Activated CD4-positive, CD25-positive, alpha-beta regulatory T cell treated with anti-CD3 and anti-CD28 coated beads, Interleukin-2, amount 50 U/mL, for 24 hours (primary cell): Measurements from ENCODE around the gene CRB1.
"Not testable (repeated sequence)": the region's sequence is repeated elsewhere in the genome, so short reads cannot be mapped to it uniquely, and the experiment has no call there.

Experiments
- ATAC-seq, 2 donors: fragments of 150-1000 bp; cut with Tn5 transposase; one replicate each; pipeline ENCODE4 v1.10.0; 2021; ENCODE audit warnings: mild to moderate bottlenecking in 1 of 2, moderate library complexity in 1 of 2

Gene CRB1

DNA sequence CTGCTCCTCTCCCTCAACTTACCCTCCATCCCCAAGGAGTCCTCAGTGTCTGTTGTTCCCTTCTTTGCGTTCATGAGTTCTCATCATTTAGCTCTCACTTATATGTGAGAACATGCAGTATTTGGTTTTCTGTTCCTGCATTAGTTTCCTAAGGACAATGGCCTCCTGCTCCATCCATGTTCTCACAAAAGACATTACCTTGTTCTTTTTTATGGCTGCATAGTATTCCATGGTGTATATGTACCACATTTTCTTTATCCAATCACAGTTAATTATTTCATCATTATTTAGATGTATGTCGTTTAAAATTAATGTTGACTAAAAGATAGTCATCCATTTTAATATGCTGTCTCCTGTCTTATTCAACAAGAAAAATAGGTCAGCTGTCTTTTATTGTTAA is 134.1 kb downstream of the CRB1 start:
- ATAC-seq: no peak

DNA sequence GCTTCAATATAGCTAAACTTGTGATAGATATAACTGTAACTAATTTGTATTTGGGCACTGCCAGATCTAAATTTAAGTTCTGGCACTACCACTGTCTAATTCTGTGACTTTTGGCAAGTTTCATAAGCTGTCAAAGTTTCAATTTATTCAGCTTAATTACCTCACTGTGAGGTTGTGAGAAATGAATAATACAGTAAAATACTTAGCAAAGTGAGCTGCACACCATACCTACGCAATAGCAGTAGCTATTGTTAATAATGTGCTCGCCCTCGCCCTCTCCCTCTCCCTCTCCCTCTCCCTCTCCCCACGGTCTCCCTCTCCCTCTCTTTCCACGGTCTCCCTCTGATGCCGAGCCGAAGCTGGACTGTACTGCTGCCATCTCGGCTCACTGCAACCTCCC is 136.7 kb downstream of the CRB1 start:
- not testable (repeated sequence) for ATAC-seq

DNA sequence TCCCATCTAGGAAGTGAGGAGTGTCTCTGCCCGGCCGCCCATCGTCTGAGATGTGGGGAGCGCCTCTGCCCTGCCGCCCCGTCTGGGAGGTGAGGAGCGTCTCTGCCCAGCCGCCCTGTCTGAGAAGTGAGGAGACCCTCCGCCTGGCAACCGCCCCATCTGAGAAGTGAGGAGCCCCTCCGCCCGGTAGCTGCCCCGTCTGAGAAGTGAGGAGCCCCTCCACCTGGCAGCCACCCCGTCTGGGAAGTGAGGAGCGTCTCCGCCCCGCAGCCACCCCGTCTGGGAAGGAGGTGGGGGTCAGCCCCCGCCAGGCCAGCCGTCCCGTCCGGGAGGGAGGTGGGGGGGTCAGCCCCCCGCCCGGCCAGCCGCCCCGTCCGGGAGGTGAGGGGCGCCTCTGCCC is 137.6 kb downstream of the CRB1 start:
- ATAC-seq: not testable (repeated sequence)

DNA sequence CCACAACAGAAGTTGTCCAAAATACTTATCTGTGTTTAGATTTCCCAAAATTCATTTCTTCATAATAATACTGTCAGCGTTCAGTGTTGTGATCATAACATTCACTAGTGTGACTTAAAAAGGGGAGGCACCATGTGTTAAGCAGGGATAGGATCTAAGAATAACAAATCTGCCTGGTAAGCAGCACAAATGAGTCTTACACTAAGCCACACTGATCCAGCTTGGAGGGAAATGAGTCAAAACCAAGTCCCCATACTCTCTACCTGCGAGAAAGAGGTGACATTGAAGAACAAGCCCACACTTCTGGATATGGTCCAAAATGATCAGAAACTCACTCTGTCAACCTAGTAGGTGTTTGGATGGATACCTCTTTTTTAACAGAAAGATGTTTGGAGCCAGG is 145.5 kb downstream of the CRB1 start:
- ATAC-seq: no peak

DNA sequence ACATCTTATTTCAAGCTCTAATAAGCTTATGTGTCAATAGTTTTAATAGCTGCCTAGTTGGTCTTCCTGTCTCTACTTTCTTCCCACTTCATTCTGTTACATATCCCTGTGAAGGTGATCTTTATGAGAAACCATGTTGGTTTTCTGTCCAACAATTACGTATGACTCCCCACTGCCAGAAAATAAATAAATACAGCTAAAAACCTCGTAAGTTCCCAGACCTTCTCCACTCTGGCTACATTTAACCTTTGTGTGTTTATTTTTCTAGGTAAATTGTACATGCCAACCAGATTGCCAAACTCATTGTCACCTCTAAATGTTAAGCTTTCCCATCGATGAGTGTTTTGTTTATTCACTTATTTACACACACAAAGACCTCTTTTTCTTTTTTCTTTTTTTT is 147.2 kb downstream of the CRB1 start:
- ATAC-seq: no peak

DNA sequence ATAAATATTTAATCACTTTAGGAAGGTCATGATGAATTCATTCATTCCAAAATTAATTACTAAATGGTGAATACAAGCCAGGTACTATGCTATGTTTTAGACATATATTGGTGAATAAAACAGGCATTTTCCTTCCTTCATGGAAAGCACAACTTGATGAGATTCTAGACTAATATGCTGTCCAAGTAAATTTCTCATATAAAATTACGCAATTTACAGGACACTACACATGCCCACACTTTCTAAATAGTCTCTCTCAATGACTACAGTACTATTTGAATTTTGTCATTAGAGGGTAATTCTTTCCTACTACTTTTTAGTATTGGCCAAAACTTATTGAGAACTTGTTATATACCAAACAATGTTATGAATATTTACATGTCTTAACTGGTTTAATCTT is 150.6 kb downstream of the CRB1 start:
- ATAC-seq: no peak

DNA sequence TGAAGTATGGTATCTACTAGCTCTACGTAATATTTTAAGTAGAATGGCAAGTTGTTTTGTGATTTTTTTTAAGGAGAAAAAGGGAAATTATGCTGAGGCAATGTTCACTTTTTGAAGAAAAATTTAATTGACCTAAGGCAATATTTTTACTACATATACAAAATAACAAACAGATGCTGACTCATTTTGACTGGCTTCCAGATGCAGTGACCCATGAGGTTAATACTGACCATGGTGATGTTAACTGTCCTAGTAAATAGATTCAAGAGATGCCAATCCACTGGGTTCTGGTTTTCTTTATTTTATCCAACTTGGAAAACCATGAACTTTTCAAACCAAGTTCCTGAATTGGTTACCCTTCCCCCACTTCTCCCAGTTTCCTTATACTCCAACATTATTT is 154.9 kb downstream of the CRB1 start:
- no peak for ATAC-seq

DNA sequence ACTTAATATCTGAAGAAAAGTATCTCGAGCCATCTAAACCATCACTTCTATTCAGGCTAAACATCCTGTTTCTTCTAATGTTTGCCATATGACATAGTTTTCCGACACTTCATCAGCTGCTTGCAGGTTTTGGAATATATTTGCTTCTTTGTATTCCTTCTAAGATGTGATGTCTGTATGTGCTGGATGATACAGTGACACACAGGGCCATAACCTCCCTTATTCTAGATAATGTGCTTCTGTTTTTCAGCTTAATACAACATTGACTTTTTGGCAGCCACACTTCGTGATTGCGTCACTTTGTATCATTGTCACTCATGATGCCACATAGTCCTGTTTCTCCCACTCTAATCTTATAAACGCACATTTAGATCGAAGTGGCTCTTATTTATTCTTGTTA is 156.3 kb downstream of the CRB1 start:
- no peak for ATAC-seq

DNA sequence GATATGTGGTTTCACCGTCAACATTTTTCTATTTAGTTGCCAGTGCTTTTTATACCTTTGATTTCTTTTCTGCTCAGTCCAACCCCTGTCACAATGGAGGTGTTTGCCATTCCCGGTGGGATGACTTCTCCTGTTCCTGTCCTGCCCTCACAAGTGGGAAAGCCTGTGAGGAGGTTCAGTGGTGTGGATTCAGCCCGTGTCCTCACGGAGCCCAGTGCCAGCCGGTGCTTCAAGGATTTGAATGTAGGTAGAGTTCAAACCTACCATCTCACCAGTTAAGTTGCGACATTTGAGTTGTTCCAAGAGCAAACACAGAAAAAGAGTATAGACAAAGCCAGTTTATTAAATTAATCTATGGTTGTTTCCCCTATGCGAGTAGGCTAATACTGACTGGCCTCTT is 161.3 kb downstream of the CRB1 start:
- ATAC-seq: no peak

DNA sequence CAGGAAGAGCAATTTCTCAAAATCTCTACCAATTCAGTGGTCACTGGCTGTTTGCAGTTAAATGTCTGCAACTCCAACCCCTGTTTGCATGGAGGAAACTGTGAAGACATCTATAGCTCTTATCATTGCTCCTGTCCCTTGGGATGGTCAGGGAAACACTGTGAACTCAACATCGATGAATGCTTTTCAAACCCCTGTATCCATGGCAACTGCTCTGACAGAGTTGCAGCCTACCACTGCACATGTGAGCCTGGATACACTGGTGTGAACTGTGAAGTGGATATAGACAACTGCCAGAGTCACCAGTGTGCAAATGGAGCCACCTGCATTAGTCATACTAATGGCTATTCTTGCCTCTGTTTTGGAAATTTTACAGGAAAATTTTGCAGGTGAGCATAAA is 167.2 kb downstream of the CRB1 start:
- ATAC-seq: no peak

DNA sequence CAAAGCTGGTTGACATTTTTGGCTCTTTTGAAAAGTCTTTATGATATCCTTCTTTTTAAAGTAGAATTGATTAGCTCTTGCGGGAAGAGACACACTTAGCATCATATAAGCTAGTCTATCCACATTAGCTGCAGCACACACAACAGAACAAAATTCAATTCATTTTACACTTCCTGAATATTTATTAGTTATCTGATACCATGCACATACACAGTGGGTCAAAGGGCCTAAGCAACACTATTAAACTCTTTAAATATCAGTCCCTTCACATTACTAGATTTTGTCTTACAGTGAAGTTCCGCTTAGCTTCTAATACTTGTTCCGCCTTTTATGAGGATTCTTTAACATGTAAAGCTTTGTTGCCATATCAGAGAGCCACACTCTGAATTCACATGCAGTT is 169.5 kb downstream of the CRB1 start:
- no peak for ATAC-seq

DNA sequence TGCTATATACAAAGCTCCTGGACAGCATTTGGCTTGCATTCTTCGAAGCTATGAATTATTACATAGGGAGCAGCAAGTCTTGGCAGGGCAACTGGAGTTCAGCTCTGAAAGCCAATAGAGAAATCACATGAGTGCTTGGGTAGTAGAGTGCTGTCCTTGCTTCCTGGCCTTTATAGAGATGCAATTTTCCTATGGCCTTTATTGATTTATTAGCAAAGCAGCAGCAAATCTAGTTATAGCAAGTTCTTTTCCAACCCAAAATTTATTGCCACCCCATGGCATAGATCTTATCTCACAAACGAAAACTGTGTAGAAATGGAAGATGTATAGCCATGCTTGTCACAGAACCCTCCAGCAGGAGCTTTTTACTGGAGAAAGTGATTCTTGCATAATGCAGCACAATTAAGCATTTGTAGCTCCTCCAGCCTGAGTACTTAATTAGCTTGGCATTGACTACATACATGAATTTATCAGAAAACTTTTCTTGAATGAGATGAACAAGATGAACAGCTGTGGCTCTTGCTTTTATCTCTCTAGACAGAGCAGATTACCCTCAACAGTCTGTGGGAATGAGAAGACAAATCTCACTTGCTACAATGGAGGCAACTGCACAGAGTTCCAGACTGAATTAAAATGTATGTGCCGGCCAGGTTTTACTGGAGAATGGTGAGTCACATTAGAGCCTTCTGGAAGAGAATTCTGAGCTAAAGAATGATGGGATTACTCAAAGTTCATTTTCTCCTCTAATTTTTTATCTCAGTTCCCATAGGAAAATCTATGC is 170.1 kb downstream of the CRB1 start:
- no peak for ATAC-seq

DNA sequence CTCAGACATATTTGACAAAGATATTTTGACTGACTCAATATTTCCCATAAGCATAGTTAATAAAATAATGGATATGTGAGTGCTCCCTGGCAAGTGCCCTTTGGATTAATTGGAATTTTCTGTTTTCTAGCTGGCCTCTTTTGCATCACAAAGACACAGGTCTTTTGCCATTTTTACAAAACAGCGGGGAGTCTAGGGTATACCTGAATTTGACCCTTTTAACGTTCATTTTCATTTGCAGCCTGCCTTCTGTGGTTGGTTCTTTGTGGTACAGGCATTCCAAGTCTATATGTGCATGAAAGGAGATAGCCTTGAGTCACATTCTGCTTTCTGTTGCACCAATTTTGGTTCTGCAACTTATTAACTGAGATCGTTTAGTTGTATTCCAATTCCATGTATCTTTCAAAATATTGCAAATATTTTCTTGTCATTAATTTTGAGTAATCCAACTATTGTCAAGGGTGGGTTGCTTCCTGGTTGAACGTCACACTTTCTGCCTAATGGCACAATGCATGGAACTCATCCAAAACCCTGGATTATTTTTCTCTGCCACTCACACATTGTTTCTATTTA is 171.7 kb downstream of the CRB1 start:
- no peak for ATAC-seq

DNA sequence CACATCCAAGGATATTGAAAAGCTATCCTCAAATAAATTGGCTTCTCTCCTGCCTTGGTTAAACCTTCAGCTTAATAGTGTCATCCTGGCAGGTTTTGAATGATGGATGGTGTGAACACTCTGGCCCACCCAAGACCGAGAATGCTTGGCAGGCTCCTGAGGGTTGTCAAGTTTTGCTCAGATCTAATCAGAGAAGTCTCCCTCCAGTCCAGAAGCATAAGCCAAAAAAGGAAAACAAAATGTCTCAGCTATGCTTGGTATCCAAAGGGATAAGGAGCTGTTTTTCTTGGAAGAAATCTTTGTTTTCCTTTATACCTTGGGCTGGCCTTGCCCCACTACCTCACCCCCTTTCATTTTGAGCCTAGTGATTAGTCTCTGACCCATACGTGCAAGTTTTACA is 172.7 kb downstream of the CRB1 start:
- no peak for ATAC-seq

DNA sequence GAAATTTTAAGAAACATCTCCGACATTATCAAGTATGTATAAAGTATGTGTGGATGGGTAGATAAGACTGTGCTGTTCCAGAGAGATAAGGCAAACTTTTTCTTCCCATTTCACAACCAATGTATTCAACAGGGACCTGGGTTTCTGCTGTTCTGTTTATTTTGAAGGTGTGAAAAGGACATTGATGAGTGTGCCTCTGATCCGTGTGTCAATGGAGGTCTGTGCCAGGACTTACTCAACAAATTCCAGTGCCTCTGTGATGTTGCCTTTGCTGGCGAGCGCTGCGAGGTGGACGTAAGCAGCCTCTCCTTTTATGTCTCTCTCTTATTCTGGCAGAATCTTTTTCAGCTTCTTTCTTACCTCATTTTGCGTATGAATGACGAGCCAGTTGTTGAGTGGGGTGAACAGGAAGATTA is 174.0 kb downstream of the CRB1 start:
- ATAC-seq: no peak

DNA sequence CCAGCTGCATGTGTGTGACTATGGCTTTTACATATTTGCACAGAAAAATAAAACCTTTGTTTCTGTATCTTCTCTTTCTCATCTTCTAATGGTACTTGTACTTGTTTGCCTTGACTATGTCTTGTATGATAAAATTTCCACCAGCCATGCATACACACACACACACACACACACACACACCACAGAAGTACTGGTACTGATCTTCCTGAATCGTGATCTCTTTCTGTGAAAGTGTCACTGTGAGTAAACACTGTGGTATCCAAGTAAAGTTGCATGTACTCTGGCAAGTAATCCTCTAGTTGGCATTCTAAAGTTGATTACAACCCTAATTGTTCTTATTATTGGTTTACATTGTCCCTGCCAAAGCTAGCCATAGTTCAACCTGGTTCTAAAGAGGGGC is 176.7 kb downstream of the CRB1 start:
- no peak for ATAC-seq

DNA sequence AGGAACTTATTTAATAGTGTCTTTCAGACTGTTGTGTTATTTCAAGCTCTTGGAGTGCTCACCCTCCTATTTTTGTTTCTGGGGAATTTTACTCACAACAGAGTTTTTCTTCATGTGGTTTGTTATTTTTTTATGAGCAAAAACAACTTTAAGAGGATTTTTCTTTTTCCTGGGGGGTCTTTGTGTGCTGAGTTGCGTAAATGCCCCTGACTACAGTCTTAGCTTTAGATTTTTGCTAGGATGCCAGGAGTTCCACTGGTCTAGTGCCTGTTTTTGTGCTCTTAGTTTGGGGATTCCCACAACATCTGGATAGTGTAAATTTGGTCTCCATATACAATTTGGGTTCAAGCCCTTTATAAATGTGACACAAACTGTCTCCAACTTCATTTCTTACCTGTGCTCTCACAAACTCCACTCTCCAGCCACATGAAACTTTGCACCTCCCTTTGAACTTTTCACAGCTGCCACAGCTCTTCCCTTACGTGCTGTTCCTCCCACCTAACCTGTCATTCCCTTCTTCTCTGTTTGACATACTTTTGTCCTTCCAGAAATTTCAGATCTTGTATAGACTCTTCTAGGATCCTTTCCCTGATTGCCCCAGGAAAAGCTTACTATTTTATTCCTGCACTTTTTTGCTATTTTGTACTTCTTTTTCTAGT is 180.2 kb downstream of the CRB1 start:
- ATAC-seq: no peak

DNA sequence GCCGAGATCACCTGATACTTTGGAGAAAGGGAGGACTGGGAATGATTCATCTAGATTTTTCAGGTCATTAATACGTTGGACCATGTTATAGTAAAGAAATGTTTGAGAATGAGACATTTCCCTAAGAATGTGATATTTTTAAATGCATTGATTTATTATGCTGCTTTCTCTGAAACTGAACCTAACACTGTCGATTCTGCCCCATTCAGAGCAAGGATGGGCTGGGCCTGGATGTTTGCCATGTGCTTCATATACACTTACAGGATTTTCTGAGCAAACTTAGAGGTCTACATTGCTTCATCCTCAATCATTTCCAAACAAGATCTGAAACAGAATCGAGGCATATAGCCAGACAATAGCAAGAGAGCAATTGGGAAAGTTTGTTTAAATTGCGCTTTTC is 183.3 kb downstream of the CRB1 start:
- ATAC-seq: no peak

DNA sequence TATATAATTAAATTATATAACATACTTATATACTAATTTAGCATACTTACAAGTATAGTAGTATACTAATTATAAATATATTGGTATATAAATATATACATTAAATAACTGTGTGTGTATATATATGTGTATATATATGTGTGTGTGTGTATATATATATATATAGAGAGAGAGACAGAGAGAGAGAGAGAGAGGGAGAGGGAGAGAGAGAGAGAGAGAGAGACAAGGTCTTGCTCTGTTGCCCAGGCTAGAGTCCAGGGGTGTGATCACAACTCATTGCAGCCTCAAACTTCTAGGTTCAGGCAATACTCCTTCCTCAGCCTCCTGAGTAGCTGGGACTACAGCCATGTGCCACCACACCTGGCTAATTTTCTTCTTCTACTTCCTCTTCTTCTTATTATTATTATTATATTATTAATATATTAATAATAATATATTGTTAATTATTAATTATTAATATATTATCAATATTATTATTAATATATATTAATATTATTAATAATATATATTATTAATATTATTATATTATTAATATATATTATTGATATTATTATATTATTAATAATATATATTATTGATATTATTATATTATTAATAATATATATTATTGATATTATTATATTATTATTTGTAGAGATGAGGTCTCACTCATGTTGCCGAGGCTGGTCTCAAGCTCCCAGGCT is 185.5 kb downstream of the CRB1 start:
- ATAC-seq: no peak

DNA sequence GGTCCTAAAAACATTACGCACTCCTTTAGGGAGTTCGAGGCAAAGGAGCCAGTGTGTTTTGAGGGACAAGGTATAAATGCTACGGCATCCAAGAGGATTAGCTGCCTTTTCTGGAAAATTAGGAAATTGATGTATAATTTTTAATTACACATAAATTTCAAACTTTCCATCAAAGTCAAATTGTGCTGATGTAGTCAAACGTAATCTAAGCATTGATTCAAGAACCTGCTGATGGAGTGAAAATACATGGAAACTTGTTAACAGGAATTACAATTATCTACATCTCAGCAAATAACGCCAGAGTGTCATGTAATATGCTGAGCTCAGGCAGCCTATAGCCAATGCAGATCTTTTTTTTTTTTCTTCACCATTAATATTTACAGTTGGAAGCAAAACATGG is 194.5 kb downstream of the CRB1 start:
- ATAC-seq: no peak

DNA sequence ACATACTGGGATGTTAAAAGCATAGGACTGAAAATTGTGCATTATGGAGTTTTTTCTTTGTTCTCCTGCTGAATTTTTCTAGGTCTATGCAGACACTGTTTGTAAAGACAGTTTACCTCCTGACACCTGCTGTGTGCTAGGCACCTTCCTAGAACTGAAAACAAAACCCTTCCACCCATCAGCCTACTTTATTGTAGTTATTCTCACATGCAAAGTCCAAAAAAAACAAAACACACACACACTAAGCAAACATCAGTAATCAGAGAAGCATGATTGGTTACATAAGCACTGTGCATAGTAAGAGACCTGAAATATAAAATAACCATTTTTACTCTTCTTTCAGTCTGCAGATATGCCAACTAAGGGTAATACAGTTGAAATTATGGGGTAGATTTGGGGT is 195.1 kb downstream of the CRB1 start:
- no peak for ATAC-seq

DNA sequence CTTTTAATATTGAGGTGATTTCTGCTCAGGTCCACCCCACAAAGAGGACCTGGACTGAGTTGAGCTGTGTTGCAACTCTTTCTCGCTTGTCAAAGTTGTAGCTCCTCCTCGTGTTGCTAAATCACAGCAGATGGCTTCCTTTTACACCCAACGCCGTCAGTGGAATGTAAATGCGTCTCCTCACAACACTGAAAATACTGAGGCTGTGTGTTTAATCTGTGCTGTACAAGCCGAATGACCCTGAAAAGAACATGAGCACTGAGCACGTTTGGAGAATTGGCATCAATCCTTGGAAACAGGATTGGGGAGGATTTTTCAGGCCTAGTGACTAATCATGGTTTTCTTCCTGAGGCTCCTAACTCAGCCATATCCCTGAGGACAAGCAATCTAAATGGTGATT is 196.0 kb downstream of the CRB1 start:
- no peak for ATAC-seq

DNA sequence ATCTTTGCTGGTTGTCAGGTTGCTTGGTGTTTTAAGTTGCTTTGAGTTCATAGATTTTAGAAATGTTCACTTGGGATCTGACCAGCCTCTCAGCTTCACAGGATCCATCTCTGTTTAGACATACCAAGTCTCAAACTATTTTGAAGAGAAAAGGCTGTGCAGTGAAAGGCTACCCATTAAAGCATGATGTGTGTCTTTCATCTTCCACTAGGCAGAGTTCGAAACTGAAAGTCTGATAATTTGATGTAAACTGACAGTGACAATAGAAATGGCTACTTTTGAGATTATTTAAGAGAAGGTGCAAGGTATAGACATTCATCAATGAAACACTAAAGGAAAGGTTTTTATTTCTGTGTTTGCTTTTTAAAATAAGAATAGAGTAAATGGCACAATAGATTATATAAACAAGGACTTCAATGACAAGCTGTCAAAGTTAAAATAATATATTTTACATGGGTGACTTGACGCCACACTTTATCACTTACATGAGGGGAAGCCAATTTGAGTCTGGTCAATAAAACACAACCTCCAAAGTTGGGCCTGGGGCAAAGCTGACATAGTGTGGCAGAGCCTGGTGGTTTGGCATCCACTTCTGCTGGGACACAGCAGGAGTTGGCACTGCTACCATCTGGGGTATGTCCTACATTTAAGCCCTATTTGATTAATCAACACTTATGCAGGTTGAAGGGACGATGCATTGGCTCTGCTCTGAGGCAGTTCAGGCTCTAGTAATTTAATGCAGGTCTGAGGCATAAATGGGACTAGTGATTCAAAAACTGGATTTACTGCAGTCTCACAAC is 197.7 kb downstream of the CRB1 start:
- ATAC-seq: no peak
